ENCODE measurements around the gene CTNNBL1.
A peak's percentile ranks its signal among the peaks of the same experiment; 100 is the strongest.
"Not testable (repeated sequence)": the region's sequence is repeated elsewhere in the genome, so short reads cannot be mapped to it uniquely, and the experiment has no call there.

Gene CTNNBL1, protein sequence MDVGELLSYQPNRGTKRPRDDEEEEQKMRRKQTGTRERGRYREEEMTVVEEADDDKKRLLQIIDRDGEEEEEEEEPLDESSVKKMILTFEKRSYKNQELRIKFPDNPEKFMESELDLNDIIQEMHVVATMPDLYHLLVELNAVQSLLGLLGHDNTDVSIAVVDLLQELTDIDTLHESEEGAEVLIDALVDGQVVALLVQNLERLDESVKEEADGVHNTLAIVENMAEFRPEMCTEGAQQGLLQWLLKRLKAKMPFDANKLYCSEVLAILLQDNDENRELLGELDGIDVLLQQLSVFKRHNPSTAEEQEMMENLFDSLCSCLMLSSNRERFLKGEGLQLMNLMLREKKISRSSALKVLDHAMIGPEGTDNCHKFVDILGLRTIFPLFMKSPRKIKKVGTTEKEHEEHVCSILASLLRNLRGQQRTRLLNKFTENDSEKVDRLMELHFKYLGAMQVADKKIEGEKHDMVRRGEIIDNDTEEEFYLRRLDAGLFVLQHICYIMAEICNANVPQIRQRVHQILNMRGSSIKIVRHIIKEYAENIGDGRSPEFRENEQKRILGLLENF

DNA sequence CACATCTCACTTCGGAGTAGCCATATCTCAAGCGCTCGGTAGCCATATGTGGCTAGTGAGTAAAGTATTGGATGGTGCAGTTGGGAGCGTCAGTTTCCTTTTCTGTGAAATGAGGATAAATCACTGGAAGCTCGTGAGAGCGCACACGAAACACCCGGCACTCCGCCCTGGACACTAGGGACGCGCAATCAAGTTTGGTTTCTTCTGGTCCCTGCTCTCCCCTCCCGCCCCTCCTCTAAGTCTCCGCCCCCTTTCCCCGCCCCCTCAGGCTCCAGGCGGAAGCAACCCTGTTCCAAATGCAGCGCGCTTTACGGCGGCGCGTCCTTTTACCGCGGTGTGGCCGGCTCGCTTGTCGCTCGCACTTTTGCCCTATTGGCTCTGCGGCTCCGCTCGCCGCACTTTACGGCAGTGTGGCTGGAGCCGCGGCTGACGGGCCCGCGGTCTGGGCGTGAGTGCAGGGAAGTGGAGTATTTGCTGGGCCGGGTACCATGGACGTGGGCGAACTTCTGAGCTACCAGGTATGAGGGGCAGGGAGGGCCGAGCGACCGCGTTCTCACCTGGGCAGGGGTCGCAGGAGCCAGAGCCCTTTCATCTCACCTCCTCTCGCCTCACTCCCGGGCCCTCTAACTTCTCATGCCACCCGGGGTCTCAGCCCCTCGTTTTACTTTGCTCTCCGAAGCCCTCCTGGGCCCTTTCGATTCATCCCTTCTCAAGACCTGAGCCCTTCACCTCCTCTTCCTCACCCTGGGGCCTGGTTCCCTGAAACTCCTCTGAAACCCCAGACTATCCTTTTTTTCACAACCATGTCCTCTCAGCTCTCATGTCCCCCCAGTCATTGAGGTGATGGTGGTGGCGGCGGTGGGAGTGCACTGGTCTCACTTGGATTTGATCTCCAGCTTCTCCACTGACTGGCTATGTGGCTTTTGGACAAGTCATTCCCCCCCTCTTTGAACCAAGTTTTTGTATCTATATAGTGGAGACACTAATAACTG, at the start of gene CTNNBL1:
CTNNBL1 (plus strand) TSS at position 396 of the 992 bp plus-strand sequence; CDS start at position 489, 93 bp downstream.
- peak; percentile 91 to 95 (median 92) for DNase-seq

DNA sequence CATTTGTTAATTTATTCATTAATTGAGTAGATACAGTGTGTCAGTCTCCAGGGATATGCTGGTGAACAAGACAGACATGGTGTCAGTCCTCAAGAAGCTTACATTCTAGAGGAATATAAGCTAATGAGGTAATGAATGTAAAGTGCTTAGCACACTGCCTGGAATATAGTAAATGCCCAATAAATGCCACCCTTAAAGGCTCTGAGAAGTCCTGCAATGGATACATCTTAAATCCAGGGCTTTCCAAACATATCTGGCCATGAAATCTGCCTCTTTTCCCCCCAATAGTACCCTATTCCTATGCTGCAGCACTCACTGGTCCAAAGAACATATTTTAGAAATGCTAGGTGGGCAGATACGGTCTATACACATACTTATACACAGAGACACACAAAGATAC, 49.2 kb upstream of the CTNNBL1 start:
- DNase-seq, result no peak

DNA sequence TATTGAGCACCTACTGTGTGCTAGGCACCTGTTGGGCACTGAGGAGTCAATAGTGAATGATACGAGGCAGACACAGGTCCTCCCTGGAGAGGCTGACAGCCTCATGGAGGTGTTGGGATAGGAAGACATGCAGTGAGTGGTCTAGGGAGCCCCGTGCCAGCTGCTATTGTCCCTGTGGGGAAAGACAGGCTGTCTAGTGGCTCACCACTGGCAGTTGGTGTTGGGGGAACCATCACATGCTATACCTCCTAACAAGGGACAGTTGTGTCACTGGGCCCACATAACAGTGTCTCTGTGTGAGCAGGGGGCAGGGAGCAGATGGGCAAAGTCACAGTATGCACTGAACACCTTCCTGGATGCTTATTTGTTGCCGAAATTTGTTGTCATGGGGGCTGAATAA, 45.9 kb upstream of the CTNNBL1 start:
- no peak for DNase-seq

DNA sequence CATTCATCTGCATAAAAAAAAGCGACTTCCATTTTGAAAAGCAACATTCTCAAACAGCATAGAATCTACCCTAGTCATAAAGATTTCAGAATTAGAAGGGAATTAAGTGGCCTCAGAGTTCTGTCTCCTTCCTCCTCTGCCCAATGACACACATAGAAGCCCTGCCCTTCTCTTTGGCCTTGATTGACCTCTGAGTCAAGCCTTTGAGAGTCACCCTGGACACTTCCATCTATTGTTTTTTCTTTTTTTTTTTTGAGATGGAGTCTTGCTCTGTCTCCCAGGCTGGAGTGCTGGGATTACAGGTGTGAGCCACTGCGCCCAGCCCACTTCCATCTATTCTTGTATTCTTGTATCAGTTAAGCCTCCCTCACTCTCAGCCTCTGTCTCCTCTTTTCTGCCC, 44.8 kb upstream of the CTNNBL1 start:
- DNase-seq, result no peak

DNA sequence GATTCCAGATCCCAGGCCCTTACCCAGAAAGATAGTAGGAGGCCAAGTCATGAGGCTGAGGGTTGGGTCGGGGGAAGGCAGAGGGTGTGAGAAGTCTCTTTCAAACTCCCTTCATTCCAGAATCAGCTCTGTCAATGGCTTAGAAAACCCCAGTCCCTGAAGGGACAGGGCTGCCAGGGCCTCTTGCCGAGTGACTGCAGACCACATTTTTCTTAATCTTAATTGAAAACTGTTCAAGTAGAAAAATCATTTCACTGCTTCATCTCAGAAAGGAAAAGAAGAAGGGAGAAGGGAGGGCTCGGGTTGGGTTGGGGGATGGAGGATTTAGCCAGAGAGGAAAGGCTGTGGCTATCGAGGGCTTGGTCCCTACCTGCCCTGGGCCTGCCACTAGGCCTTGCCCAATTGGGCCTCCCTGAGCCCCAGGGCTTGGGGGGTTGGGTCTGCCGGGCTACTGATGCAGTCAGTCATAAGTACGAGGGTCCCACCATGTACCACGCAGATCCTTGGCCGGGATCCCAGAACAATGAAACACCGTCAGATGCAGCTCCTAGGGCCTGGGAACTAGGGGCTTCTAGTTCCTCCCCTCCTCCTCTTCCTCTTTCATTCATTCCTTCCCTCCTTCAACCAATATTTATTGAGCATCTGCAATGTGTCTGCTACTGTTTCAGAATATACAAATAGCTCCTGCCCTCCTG, 44.0 kb upstream of the CTNNBL1 start:
- DNase-seq, result no peak

DNA sequence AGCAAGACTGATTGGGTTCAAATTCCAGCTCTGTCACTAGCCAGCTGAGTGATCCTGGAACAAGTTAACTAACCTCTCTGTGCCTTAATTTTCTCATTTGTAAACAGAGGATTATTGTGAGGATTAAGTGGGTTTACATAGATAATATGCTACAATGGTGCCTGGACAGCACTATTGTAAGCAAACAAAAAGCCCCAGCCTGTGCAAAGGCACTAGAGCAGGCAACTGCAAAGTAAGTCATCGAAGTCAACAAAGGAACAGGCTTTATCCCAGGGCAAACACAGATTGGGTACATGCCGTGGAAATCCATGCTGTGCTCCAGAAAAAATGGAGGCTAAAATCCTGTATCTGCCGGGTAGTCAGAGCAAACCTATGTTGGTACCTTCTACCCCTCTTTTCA, 43.2 kb upstream of the CTNNBL1 start:
- DNase-seq, result no peak

DNA sequence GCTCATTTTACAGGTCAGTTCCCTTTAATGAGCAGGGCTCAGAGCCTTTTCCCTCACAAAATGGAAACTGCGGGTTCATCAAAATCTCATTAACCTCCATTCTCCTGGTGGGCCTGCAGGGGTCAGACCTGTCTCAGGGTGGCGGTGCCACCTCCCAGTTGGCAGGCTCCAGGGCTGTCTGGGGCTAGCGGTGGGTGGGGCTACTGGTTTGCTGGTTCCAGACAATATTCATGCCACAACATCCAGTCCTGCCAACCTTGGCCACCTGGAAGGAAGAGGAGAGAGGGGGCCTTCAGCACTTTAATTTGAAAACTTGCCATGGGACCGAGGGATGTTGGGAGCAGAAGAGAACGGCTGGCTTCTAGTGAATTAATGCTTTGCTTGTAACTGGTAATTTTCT, 41.9 kb upstream of the CTNNBL1 start:
- DNase-seq, result peak in 1 of 6 experiments; percentile 3

DNA sequence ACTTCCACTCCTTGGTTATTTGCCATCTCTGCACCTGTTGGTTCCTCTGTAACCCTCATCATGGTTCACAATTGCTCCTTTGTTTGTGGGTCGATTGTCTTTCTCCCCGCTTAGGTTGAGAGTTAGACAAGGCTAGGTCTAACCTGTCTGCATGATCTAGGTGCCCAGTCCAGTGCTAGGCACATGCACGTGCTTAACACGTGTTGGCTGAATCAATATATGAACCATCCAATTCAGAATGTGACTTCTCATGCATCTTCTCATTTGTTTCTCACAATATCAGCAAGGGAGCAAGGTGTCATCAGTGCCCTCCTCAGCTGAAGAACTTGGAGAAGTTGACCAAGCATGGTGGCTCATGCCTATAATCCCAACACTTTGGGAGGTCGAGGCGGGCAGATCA, 36.9 kb upstream of the CTNNBL1 start:
- no peak for DNase-seq

DNA sequence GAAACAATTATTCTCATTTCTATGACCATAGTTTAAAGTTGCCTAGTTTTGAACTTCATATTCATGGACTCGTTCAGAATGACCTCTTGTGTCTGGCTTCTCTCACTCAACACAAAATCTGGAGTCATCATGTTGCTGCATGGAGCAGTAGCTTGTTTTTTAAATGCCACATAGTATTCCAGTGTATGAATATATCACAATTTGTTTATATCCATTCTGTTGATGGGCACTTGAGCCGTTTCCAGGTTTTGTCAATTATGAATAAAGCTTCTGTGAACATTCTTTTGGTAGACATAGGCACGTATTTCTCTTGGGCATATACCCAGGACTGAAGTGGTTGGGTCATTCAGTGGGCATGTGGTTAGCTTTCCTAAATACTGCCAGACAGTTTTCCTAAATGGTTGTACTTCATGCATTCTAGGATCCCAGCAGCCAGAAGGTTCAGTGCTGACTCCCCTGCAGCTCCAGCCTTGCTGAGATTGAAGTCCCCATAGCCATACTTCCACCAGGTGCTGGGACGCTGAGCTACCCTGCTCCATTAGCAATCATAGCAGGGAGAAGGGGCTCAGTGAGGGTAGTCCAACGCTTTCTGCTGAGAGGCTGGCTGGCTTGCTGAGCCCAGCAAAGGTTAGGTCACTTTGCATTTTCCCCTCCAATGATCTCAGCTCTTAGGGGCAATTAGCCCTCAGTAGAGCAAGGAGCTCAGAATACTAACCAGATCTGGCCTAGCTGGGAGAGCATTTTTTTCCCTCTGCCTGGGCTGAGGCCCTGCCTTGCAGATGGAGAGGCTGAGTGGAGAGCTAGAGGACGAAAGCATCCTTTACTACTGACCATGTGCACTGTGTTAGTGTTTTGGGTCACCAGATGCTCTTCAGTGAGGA, 35.7 kb upstream of the CTNNBL1 start:
- DNase-seq, result no peak

DNA sequence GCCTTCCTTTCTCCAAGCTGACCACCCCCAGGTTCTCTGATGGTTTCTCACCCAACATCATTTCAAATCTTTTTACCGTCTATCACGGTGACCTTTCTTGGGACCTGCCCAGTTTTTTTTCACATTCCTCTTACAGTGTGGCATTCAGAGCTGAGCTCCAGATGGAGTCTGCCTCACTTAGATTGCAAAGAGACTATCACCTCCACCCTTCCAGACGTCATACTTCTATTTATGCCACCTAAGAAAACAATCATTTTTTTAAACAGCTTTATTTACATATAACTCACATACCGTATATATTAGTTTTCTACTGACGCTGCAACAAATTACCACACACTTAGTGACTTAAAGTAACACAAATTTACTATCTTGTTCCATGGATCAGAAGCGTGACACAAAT, 32.3 kb upstream of the CTNNBL1 start:
- no peak for DNase-seq

DNA sequence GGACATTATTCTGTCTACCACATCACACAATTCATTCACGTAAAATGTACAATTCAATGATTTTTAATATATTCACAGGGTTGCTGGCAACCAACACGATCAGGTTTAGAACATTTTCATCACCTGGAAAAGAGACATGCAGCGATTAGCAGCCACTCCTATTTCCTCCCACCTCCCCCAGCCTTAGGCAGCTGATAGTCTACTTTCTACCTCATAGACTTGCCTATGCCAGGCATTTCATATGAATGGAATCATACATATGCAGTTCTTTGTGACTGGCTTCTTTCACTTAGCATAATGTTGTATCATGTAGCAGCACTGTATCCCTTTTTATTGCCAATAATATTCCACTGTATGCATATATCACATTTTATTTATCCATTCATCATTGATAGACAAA, 31.5 kb upstream of the CTNNBL1 start:
- no peak for DNase-seq

DNA sequence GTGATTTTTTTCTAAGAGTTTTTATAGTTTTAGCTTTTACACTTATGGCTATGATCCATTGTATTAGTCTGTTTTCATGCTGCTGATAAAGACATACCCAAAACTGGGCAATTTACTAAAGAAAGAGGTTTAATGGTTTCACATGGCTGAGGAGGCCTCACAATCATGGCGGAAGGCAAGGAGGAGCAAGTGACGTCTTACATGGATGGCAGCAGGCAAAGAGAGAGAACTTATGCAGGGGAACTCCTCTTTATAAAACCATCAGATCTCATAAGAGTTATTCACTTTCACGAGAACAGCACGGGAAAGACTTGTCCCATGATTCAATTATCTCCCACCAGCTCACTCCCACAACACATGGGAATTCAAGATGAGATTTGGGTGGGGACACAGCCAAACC, 29.2 kb upstream of the CTNNBL1 start:
- not testable (repeated sequence) for DNase-seq

DNA sequence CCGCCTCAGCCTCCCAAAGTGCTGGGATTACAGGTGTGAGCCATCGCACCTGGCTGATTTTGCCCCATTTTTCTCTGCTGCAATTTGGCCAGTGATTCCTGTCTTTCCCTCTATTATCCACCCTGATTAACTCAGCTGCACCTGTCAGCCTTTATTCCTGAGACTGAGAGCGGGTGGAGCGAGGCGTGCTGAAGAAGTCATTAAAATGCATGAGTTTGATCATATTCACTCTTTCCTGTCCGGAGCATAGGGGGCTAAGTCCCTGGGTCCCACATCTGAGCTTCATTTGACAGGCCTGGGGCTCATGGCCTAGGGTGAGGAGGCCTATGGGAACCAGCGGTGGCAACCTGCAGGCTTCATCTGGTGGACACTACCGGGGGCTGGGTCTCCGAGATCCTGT, 25.7 kb upstream of the CTNNBL1 start:
- DNase-seq, result no peak

DNA sequence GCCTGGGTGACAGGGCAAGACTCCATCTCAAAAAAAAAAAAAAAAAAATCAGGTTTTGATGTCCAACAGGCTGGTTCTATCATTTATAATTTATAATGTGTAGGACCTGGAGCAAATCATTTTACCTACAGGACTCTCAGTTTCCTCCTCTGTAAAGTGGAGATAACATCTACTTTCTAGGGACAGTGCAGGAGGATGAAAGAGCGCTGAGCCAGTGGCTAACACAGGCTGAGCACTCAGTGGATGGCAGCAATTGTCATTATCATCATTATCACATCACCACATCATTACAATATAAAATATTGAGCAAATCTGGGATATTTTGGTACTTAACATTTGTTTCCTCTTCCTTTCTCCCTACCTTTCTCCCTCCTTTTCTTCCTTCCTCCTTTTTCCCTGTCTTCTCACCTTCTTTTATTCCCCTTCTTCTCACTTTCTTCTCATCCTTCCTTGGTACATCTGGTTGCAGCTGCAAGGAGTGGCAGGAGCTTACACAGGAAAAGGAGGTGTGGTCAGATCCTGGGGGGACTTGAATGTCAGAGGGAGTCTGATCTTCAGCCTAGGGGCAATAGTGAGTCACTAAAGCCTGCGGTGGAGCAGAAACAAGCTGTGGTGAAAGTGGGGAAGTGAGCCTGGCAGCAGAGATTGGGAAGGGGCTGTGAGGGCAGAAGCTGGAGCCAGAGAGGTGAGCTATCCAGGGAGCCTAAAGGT, 24.6 kb upstream of the CTNNBL1 start:
- DNase-seq, result no peak

DNA sequence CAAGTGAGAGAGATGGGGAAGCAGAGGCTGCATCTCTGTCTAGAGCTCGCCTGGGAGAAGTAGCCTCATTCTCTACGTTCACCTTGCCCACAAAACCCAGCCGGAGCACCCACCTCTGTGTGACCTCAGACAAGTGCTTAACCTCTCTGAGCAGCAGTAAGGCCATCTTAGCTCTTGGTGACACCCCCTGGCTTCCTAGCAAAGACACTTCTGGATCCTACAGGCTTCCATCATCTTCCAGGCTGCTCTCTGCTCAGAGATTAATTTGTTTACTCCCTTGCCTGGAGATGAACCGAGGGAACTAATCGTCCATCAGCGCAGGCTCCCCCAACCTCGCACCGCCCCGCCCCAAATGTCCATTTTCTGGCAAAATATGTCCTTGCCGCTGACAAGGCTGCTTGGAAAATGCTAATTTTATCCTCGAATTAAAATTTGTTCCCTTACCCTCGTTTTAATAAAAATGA, 24.0 kb upstream of the CTNNBL1 start:
- DNase-seq, result no peak

DNA sequence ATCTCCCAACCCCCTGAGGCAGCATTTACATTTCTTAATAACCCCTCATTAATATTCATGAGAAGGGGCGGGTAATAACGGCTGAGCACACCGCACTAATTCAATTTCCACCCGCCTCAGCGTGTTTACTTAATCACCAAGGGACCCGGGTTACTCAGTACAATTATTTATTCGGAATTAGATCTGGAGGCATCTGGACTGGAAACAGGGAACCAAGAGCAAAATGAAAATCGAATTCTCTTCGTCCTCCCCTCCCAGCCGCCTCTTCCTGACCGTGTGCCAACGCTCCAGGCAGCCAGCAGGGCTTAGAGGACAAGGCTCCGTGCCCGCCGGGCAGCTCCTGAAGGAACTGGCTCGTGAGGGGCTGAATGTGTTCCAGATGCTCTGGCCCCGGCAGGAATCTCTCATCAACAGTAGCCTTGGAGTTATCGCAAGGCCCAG, 23.5 kb upstream of the CTNNBL1 start:
- no peak for DNase-seq

DNA sequence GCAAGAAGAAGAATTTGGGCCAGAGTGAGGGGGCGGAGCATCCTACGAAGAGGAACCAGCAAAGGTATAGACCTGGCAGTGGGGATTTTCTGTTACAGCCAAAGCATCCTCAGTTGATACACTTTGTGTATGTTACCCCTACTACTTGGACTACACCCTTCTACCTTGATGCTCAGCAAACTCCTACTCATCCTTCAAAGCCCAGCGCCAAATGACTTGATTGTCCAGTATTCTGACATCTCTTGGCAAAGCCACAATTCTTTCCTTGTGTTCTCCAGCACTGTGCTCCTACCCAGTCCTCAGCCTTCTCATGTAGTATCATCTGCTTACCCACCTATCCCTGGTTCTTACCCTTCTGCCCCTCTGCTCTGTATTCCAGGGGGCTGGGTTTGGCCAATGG, 21.7 kb upstream of the CTNNBL1 start:
- DNase-seq, result no peak

DNA sequence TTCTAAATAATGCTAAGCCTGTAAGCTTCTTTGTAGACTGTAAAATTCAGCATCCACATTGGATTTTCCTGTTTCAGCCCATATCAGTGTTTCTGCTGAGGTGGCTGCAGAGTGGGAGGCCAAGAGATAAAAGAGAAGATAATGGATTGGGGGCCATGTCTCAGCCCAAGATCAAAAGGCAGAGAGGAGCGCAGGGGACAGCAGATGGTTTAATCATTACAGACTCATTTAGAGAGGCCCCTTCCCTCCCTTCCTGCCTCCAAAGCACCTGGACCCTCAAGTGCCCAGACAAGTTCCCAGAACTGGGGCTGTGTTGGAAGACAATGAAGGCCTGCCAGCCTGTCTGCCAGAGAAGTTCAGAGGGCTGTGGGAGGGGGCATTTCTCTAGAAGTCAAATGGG, 20.4 kb upstream of the CTNNBL1 start:
- DNase-seq, result no peak

DNA sequence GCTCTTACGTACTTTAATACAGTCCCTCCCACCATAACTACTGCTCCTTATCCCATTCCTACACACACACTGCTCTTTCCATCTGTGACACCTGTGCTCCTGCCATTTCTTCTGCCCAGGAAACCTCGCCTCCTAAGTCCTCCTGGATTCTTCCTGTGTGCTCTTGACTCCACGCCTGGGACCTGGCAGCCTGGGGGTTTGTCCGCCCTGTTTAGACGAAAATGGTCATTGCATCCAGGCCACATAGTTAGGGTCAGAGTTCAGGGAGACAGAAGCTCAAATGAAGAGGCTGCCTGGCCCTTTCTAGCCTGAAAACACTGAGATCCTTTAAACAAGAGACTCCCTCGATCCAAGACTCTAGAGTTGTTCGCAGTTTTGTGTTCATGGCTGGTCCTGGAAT, 17.4 kb upstream of the CTNNBL1 start:
- DNase-seq, result no peak

DNA sequence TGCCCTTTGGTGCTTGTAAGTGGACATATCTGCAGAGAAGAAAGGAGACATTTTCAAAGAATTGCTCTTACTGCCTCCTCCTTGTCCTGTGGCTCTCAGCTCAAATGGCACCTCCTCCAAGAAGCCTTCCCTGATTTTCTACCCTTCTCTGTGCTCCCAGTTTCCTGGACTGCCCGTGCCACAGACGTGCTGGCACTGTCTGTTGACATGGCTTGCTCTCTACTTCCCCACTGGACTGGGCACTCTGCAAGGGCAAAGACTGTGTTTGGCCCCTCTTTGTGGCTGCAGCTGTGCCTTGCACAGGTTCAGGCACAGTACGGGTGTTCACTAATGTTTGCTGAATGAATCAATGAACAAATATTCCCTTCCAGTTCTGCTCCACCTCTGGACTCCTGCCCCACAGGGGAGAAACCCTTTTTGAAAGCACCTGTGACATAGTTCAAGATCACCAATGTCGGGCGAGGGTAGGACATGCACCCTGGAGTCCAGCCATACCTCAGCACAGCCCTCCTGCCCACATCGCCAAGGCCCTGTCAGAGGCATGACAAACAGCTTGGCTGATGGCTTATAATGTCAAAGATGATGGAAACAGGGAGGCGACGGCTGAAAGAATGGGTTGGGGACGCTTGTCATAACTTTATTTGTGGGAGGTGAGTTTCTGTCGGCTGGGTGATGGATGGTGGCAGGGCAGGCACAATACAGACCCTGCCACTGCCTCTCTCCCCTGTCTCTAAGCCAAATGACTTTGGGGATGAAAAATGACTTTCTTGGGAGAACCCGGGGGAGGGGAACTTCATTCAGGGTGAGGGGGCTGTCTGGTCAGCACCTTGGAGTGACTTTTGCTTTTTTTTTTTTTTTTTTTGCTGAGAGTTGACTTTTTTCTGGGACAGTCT, 15.6 kb upstream of the CTNNBL1 start:
- DNase-seq, result no peak
